HepG2 (cell line): ENCODE results near the gene ELMO2. TPM values are rescaled to one million over a fixed set of nuclear protein-coding genes. Genes with fewer than 3 reads are reported as not detected.

Experiments
- ASH2L ChIP-seq: fragments of 300-600, 200-600 bp; sonication (generic); IDR thresholded peaks from 2 replicates; pipeline ENCODE4 v1.7.0; 2017; ENCODE audit warnings: low read depth, mild to moderate bottlenecking, moderate library complexity, mixed read lengths, low read length; ENCODE audit not compliant: insufficient read length
- EP300 ChIP-seq, 3 experiments: sonication (generic) in 1 of 3; formaldehyde crosslinking in 1 of 3; IDR thresholded peaks; 2 replicates each; pipeline versions ENCODE4 v1.5.1 to v1.6.1; 2011 to 2020; ENCODE audit warnings: low read depth in 2 of 3, low read length in 2 of 3, borderline replicate concordance in 1 of 3, improper control_type of control experiment in 1 of 3, mild to moderate bottlenecking in 1 of 3, missing genetic modification reagents in 1 of 3, moderate library complexity in 1 of 3
- FOXP1 ChIP-seq, 2 experiments: fragments of 450-650 bp in 1 of 2; IDR thresholded peaks; 2 replicates each; pipeline ENCODE4 v1.6.1; 2017 to 2018; ENCODE audit warnings: antibody characterized with exemption in 1 of 2
- GZF1 ChIP-seq: sonication (generic); formaldehyde crosslinking; IDR thresholded peaks from 2 replicates; pipeline ENCODE4 v1.5.1; 2020; ENCODE audit warnings: mild to moderate bottlenecking, missing genetic modification reagents
- HOXA5 ChIP-seq: sonication (generic); formaldehyde crosslinking; IDR thresholded peaks from 2 replicates; pipeline ENCODE4 v1.4.0; 2020; ENCODE audit warnings: missing genetic modification reagents
- IKZF1 ChIP-seq: fragments of 450-650 bp; IDR thresholded peaks from 2 replicates; pipeline ENCODE4 v1.7.1; 2016
- ISX ChIP-seq: sonication (generic); formaldehyde crosslinking; conservative IDR thresholded peaks from 2 replicates; pipeline ENCODE4 v1.5.0; 2020; ENCODE audit warnings: missing genetic modification reagents
- JUNB ChIP-seq: sonication (generic); formaldehyde crosslinking; IDR thresholded peaks from 2 replicates; pipeline ENCODE4 v1.8.0; 2022; ENCODE audit warnings: missing genetic modification reagents, mild to moderate bottlenecking, borderline replicate concordance
- KDM5B ChIP-seq: sonication (generic); formaldehyde crosslinking; IDR thresholded peaks from 2 replicates; pipeline ENCODE4 v1.4.0; 2020; ENCODE audit warnings: missing genetic modification reagents, mild to moderate bottlenecking, borderline replicate concordance
- KLF11 ChIP-seq: IDR thresholded peaks from 2 replicates; pipeline ENCODE4 v1.6.1; 2016; ENCODE audit warnings: missing compliant biosample characterization
- LCORL ChIP-seq, 2 experiments: fragments of 450-650 bp in 1 of 2; sonication (generic) in 1 of 2; formaldehyde crosslinking in 1 of 2; IDR thresholded peaks; 2 replicates each; pipeline versions ENCODE4 v1.5.0 to v1.6.1; 2017 to 2020; ENCODE audit warnings: antibody characterized with exemption in 1 of 2, missing genetic modification reagents in 1 of 2
- LRRFIP1 ChIP-seq: sonication (generic); formaldehyde crosslinking; conservative IDR thresholded peaks from 2 replicates; pipeline ENCODE4 v1.4.0; 2020; ENCODE audit warnings: missing genetic modification reagents
- MIXL1 ChIP-seq: IDR thresholded peaks from 2 replicates; pipeline ENCODE4 v1.6.1; 2016
- MYC ChIP-seq: sonication (generic); formaldehyde crosslinking; IDR thresholded peaks from 2 replicates; pipeline ENCODE4 v1.9.0; 2021; ENCODE audit warnings: missing genetic modification reagents, borderline replicate concordance
- NR0B2 ChIP-seq: sonication (generic); formaldehyde crosslinking; IDR thresholded peaks from 2 replicates; pipeline ENCODE4 v1.4.0; 2020; ENCODE audit warnings: mild to moderate bottlenecking, missing genetic modification reagents
- PHF5A ChIP-seq: IDR thresholded peaks from one replicate; pipeline ENCODE4 v1.6.1; 2018; ENCODE audit warnings: low read depth, missing genetic modification reagents; ENCODE audit not compliant: unreplicated experiment
- RFXAP ChIP-seq: sonication (generic); formaldehyde crosslinking; IDR thresholded peaks from 2 replicates; pipeline ENCODE4 v1.4.0; 2020; ENCODE audit warnings: missing genetic modification reagents, borderline replicate concordance
- SP4 ChIP-seq: sonication (generic); formaldehyde crosslinking; IDR thresholded peaks from 2 replicates; pipeline ENCODE4 v1.8.1; 2023; ENCODE audit warnings: mild to moderate bottlenecking, missing genetic modification reagents
- SRF ChIP-seq: IDR thresholded peaks from 2 replicates; pipeline ENCODE4 v1.6.1; 2011; ENCODE audit warnings: mild to moderate bottlenecking, low read depth, low read length, moderate library complexity
- SYNCRIP ChIP-seq: fragments of 200-400 bp; formaldehyde crosslinking; IDR thresholded peaks from 2 replicates; pipeline ENCODE4 v1.6.1; 2018; ENCODE audit warnings: mild to moderate bottlenecking, low read depth, low read length; ENCODE audit not compliant: insufficient read depth
- ZBTB34 ChIP-seq: sonication (generic); formaldehyde crosslinking; IDR thresholded peaks from 2 replicates; pipeline ENCODE4 v1.8.0; 2022; ENCODE audit warnings: mild to moderate bottlenecking, missing genetic modification reagents
- ZNF232 ChIP-seq: sonication (generic); formaldehyde crosslinking; IDR thresholded peaks from 2 replicates; pipeline ENCODE4 v1.4.0; 2020; ENCODE audit warnings: missing genetic modification reagents, borderline replicate concordance
- ZNF282 ChIP-seq: fragments of 450-650 bp; IDR thresholded peaks from 2 replicates; pipeline ENCODE4 v1.6.1; 2018; ENCODE audit not compliant: partially characterized antibody
- ZNF335 ChIP-seq: sonication (generic); formaldehyde crosslinking; IDR thresholded peaks from 2 replicates; pipeline ENCODE4 v1.4.0; 2020; ENCODE audit warnings: missing genetic modification reagents
- ZNF7 ChIP-seq: IDR thresholded peaks from 2 replicates; pipeline ENCODE4 v1.6.1; 2016; ENCODE audit warnings: missing biosample characterization, missing genetic modification reagents
- polyA plus RNA-seq, 8 experiments: library from polyadenylated mRNA; depleted of rRNA in 3 of 8; stranded (reverse) in 7 of 8; unstranded in 1 of 8; fragments of >200 nt; fragmentation: Illumina TruSeq in 4 of 8; extraction: Trizol in 4 of 8; gene quantifications; 2 replicates each; pipeline versions ENCODE4 v1.2.1 to v1.2.3, GENCODE V29; 2011 to 2016; ENCODE audit warnings: low read depth in 4 of 8, missing spikeins in 1 of 8, mixed read lengths in 1 of 8; ENCODE audit not compliant: insufficient read depth in 1 of 8
- total RNA-seq, 5 experiments: library from RNA; depleted of rRNA; stranded (reverse); fragments of >200 nt; fragmentation: Illumina TruSeq; extraction: Trizol; gene quantifications; 2 replicates each; pipeline ENCODE4 v1.2.3, GENCODE V29; 2016; ENCODE audit warnings: low read depth in 1 of 5
- TF ChIP-seq, protein P1 (sequence below): fragments of 450-650 bp; IDR thresholded peaks from 2 replicates; pipeline ENCODE4 v1.6.1; 2017

Gene ELMO2
- total and polyA plus RNA-seq, 2 of the 13 experiments (the other 11 are each of a cell fraction or from before 2014, with no cell fraction given): 30.6 to 35.7 TPM

GRCh38 chr20:46376196-46376785 is 30.1 kb downstream of the ELMO2 start (continued):
- TF ChIP-seq ZBTB34 (no peak), SP4 (CRISPR knock-in tag) (no peak), KDM5B (CRISPR knock-in tag) (no peak), NR0B2 (CRISPR knock-in tag) (no peak), ZNF232 (CRISPR knock-in tag) (no peak), ISX (CRISPR knock-in tag) (no peak), SRF (no peak), ZNF282 (no peak), ZNF7 (CRISPR knock-in tag) (no peak), EP300 (IDR thresholded peaks at IDR 0.05; ENCODE audit: low read depth in 2 of 2, low read length in 2 of 2) (no peak), EP300 (CRISPR knock-in tag; IDR thresholded peaks at IDR 0.05; ENCODE audit: borderline replicate concordance) (no peak), IKZF1 (0 out of 2 replicates have a peak, but pooled peaks have one; percentile 69), ASH2L (no peak), GZF1 (CRISPR knock-in tag) (no peak), LCORL (IDR thresholded peaks at IDR 0.05) (peak; percentile 32; the same call in 1 of the 2 replicates), LCORL (CRISPR knock-in tag; IDR thresholded peaks at IDR 0.05) (no peak), FOXP1 (IDR thresholded peaks at IDR 0.05) (0 out of 2 replicates have a peak, but pooled peaks have one; percentile 5), FOXP1 (CRISPR knock-in tag; IDR thresholded peaks at IDR 0.05) (no peak), SYNCRIP (no peak), RFXAP (CRISPR knock-in tag) (no peak), HOXA5 (no peak), MYC (CRISPR knock-in tag) (no peak), ZNF335 (CRISPR knock-in tag) (no peak), MIXL1 (CRISPR knock-in tag) (no peak), KLF11 (CRISPR knock-in tag) (no peak), PHF5A (CRISPR knock-in tag) (no peak), JUNB (no peak), LRRFIP1 (CRISPR knock-in tag) (no peak)
- TF ChIP-seq, protein P1, sequence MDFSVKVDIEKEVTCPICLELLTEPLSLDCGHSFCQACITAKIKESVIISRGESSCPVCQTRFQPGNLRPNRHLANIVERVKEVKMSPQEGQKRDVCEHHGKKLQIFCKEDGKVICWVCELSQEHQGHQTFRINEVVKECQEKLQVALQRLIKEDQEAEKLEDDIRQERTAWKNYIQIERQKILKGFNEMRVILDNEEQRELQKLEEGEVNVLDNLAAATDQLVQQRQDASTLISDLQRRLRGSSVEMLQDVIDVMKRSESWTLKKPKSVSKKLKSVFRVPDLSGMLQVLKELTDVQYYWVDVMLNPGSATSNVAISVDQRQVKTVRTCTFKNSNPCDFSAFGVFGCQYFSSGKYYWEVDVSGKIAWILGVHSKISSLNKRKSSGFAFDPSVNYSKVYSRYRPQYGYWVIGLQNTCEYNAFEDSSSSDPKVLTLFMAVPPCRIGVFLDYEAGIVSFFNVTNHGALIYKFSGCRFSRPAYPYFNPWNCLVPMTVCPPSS: 0 out of 2 replicates have a peak, but pooled peaks have one; percentile 57
